HG03521 (cell line): ENCODE results near the gene FHL2.
"Not testable (repeated sequence)": the region's sequence is repeated elsewhere in the genome, so short reads cannot be mapped to it uniquely, and the experiment has no call there.

Source experiments
- ATAC-seq: cut with Tn5 transposase; IDR thresholded peaks from one replicate; pipeline ENCODE4 v1.9.1; 2021; ENCODE audit warnings: mild to moderate bottlenecking, moderate library complexity; ENCODE audit not compliant: unreplicated experiment

The FHL2 gene

GRCh38 chr2:105424836-105425235 is 26.0 kb upstream of the FHL2 start:
- ATAC-seq: not testable (repeated sequence)

- ATAC-seq: no peak
Observed at GRCh38 chr2:105422801-105423200, 23.9 kb upstream of the FHL2 start.

- ATAC-seq: no peak
Observed at GRCh38 chr2:105421053-105421452, 22.2 kb upstream of the FHL2 start.

- no peak for ATAC-seq
Observed at GRCh38 chr2:105418522-105418921, 19.7 kb upstream of the FHL2 start.

GRCh38 chr2:105417857-105418436 is 19.1 kb upstream of the FHL2 start:
- ATAC-seq: no peak

GRCh38 chr2:105416156-105416555 is 17.3 kb upstream of the FHL2 start:
- no peak for ATAC-seq

GRCh38 chr2:105415007-105415406 is 16.2 kb upstream of the FHL2 start:
- ATAC-seq: no peak

GRCh38 chr2:105413206-105413605 is 14.4 kb upstream of the FHL2 start:
- no peak for ATAC-seq

- no peak for ATAC-seq
Observed at GRCh38 chr2:105412584-105412983, 13.7 kb upstream of the FHL2 start.

GRCh38 chr2:105411720-105412407 is 13.0 kb upstream of the FHL2 start:
- ATAC-seq: no peak

GRCh38 chr2:105410554-105410953 is 11.7 kb upstream of the FHL2 start:
- no peak for ATAC-seq

- ATAC-seq: no peak
Observed at GRCh38 chr2:105409717-105410116, 10.9 kb upstream of the FHL2 start.

- no peak for ATAC-seq
Observed at GRCh38 chr2:105407946-105408743, 9.3 kb upstream of the FHL2 start.

- no peak for ATAC-seq
Observed at GRCh38 chr2:105406221-105406620, 7.4 kb upstream of the FHL2 start.

- no peak for ATAC-seq
Observed at GRCh38 chr2:105405291-105405690, 6.4 kb upstream of the FHL2 start.

- ATAC-seq: no peak
Observed at GRCh38 chr2:105404736-105405135, 5.9 kb upstream of the FHL2 start.

- ATAC-seq: no peak
Observed at GRCh38 chr2:105403783-105404698, 5.2 kb upstream of the FHL2 start.

- ATAC-seq: no peak
Observed at GRCh38 chr2:105403241-105403782, 4.5 kb upstream of the FHL2 start.

- no peak for ATAC-seq
Observed at GRCh38 chr2:105402809-105403208, 4.0 kb upstream of the FHL2 start.

- no peak for ATAC-seq
Observed at GRCh38 chr2:105401867-105402266, 3.0 kb upstream of the FHL2 start.

- ATAC-seq: no peak
Observed at GRCh38 chr2:105400138-105400540, 1.3 kb upstream of the FHL2 start.
